Transverse colon (tissue), 4 donors: ENCODE results near the gene ZNF462.

Experiments used
- EP300 ChIP-seq: sonication (generic); formaldehyde crosslinking; IDR thresholded peaks from one replicate; pipeline ENCODE4 v1.6.1; 2017; ENCODE audit warnings: antibody characterized with exemption, low read depth
- POLR2A ChIP-seq: fragments of 450-650 bp; IDR thresholded peaks from one replicate; pipeline ENCODE4 v1.6.1; 2016; ENCODE audit warnings: antibody characterized with exemption, mild to moderate bottlenecking, moderate library complexity
- POLR2AphosphoS5 ChIP-seq, 3 donors: sonication (generic); formaldehyde crosslinking; IDR thresholded peaks; one replicate each; pipeline ENCODE4 v1.6.1; 2016; ENCODE audit warnings: antibody characterized with exemption in 3 of 3
- TF ChIP-seq, protein P1 (sequence below), 5 experiments: fragments of 200-600 bp in 3 of 5; fragments of 450-650 bp in 2 of 5; sonication (generic) in 3 of 5; IDR thresholded peaks; 1 replicate in 2 of 5; 2 replicates in 3 of 5; pipeline ENCODE4 v1.5.1; 2016 to 2017; ENCODE audit warnings: antibody characterized with exemption in 5 of 5, inconsistent platforms in 3 of 5, mild to moderate bottlenecking in 2 of 5, moderate library complexity in 1 of 5

DNA sequence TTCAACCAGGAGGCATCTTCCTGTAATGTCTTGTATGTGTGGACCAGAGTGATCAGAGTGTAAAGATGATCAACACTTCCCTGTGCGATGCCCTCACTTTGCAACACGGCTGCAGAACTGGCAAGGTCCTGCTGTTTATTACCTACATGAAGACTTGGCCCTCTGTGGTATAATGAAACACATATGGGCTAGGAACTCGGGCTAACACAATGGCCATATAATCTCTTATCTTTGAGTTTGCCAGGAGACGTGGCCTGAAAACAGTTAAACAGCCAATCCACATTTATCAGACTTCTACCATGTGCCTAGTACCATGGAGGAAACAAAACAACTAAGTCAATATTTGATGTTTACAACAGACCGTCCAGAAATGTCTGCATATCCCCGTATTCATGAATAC, 145.5 kb downstream of the ZNF462 start:
- TF ChIP-seq, protein P1, sequence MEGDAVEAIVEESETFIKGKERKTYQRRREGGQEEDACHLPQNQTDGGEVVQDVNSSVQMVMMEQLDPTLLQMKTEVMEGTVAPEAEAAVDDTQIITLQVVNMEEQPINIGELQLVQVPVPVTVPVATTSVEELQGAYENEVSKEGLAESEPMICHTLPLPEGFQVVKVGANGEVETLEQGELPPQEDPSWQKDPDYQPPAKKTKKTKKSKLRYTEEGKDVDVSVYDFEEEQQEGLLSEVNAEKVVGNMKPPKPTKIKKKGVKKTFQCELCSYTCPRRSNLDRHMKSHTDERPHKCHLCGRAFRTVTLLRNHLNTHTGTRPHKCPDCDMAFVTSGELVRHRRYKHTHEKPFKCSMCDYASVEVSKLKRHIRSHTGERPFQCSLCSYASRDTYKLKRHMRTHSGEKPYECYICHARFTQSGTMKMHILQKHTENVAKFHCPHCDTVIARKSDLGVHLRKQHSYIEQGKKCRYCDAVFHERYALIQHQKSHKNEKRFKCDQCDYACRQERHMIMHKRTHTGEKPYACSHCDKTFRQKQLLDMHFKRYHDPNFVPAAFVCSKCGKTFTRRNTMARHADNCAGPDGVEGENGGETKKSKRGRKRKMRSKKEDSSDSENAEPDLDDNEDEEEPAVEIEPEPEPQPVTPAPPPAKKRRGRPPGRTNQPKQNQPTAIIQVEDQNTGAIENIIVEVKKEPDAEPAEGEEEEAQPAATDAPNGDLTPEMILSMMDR (IDR thresholded peaks at IDR 0.05): no peak
- TF ChIP-seq POLR2A: no peak
- no peak for TF ChIP-seq EP300
- TF ChIP-seq POLR2AphosphoS5 (IDR thresholded peaks at IDR 0.05): no peak
